ENCODE data around the gene ARHGEF10L. TPM values are rescaled to one million over a fixed set of nuclear protein-coding genes. Genes with fewer than 3 reads are reported as not detected.

Gene ARHGEF10L
- total RNA-seq, 1 donor from 2014 or later = 3.1 TPM

GRCh38 chr1:17609529-17609928 is 70.0 kb downstream of the ARHGEF10L start:
- Mint-ChIP-seq H3K4me1 (ENCODE audit: unreplicated experiment) (no peaks in the 10 kb centered on the region), H3K9me3 (ENCODE audit: unreplicated experiment) (no peaks in the 10 kb centered on the region), H3K27ac (ENCODE audit: unreplicated experiment) (no peak overlapping the region), H3K27me3 (ENCODE audit: unreplicated experiment) (peaks cover 8% of the 10 kb centered on the region), H3K36me3 (ENCODE audit: low read depth, unreplicated experiment) (no peaks in the 10 kb centered on the region), H3K4me3 (ENCODE audit: unreplicated experiment) (no peak overlapping the region)
- no peak for TF ChIP-seq CTCF (IDR thresholded peaks at IDR 0.05; ENCODE audit: unreplicated experiment)
- DNase-seq (ENCODE audit: low spot score) = no peak

- DNase-seq (ENCODE audit: low spot score) = no peak
- Mint-ChIP-seq H3K36me3 (ENCODE audit: low read depth, unreplicated experiment) (no peaks in the 10 kb centered on the region), H3K9me3 (ENCODE audit: unreplicated experiment) (no peaks in the 10 kb centered on the region), H3K27ac (ENCODE audit: unreplicated experiment) (no peak overlapping the region), H3K4me3 (ENCODE audit: unreplicated experiment) (no peak overlapping the region), H3K4me1 (ENCODE audit: unreplicated experiment) (no peaks in the 10 kb centered on the region), H3K27me3 (ENCODE audit: unreplicated experiment) (peaks cover 8% of the 10 kb centered on the region)
- TF ChIP-seq CTCF (IDR thresholded peaks at IDR 0.05; ENCODE audit: unreplicated experiment) = no peak
Observed at GRCh38 chr1:17610085-17610484, 70.6 kb downstream of the ARHGEF10L start.

- no peak overlapping the region for H3K27ac Mint-ChIP-seq (ENCODE audit: unreplicated experiment)
- DNase-seq (ENCODE audit: low spot score) = no peak
- H3K4me1 Mint-ChIP-seq (ENCODE audit: unreplicated experiment) = no peaks in the 10 kb centered on the region
- no peak for TF ChIP-seq CTCF (IDR thresholded peaks at IDR 0.05; ENCODE audit: unreplicated experiment)
- H3K4me3 Mint-ChIP-seq (ENCODE audit: unreplicated experiment) = no peak overlapping the region
- H3K36me3 Mint-ChIP-seq (ENCODE audit: low read depth, unreplicated experiment) = no peaks in the 10 kb centered on the region
- no peaks in the 10 kb centered on the region for H3K9me3 Mint-ChIP-seq (ENCODE audit: unreplicated experiment)
- H3K27me3 Mint-ChIP-seq (ENCODE audit: unreplicated experiment) = peaks cover 8% of the 10 kb centered on the region
Observed at GRCh38 chr1:17610713-17611112, 71.2 kb downstream of the ARHGEF10L start.

- peaks cover 13% of the 10 kb centered on the region for H3K27me3 Mint-ChIP-seq (ENCODE audit: unreplicated experiment)
Observed at GRCh38 chr1:17611991-17612390, 72.5 kb downstream of the ARHGEF10L start.

GRCh38 chr1:17612831-17613230 is 73.3 kb downstream of the ARHGEF10L start:
- DNase-seq (ENCODE audit: low spot score) = no peak
- no peak for TF ChIP-seq CTCF (IDR thresholded peaks at IDR 0.05; ENCODE audit: unreplicated experiment)
- no peaks in the 10 kb centered on the region for H3K4me1 Mint-ChIP-seq (ENCODE audit: unreplicated experiment)
- H3K27ac Mint-ChIP-seq (ENCODE audit: unreplicated experiment) = no peak overlapping the region
- H3K9me3 Mint-ChIP-seq (ENCODE audit: unreplicated experiment) = no peaks in the 10 kb centered on the region
- peaks cover 13% of the 10 kb centered on the region for H3K27me3 Mint-ChIP-seq (ENCODE audit: unreplicated experiment)
- no peak overlapping the region for H3K4me3 Mint-ChIP-seq (ENCODE audit: unreplicated experiment)
- H3K36me3 Mint-ChIP-seq (ENCODE audit: low read depth, unreplicated experiment) = no peaks in the 10 kb centered on the region

More at GRCh38 chr1:17611991-17612390, 72.5 kb downstream of the ARHGEF10L start:
- no peak for TF ChIP-seq CTCF (IDR thresholded peaks at IDR 0.05; ENCODE audit: unreplicated experiment)
- no peak for DNase-seq (ENCODE audit: low spot score)
- Mint-ChIP-seq H3K4me1 (ENCODE audit: unreplicated experiment) (no peaks in the 10 kb centered on the region), H3K36me3 (ENCODE audit: low read depth, unreplicated experiment) (no peaks in the 10 kb centered on the region), H3K9me3 (ENCODE audit: unreplicated experiment) (no peaks in the 10 kb centered on the region), H3K4me3 (ENCODE audit: unreplicated experiment) (no peak overlapping the region), H3K27ac (ENCODE audit: unreplicated experiment) (no peak overlapping the region)
